IMR-90 (cell line): ENCODE measurements around the gene CLIC4.
"Not testable (repeated sequence)": the region's sequence is repeated elsewhere in the genome, so short reads cannot be mapped to it uniquely, and the experiment has no call there.

Source experiments
- CEBPB ChIP-seq: IDR thresholded peaks from 2 replicates; pipeline ENCODE4 v1.6.1; 2012; ENCODE audit warnings: low read depth, low read length, improper control_type of control experiment
- FOS ChIP-seq: fragments of 150-350 bp; IDR thresholded peaks from 2 replicates; pipeline ENCODE4 v1.6.1; 2016; ENCODE audit warnings: low read depth, low read length
- POLR2A ChIP-seq: IDR thresholded peaks from 2 replicates; pipeline ENCODE4 v1.6.1; 2012; ENCODE audit warnings: mild to moderate bottlenecking, low read depth, low read length
- RCOR1 ChIP-seq: IDR thresholded peaks from 2 replicates; pipeline ENCODE4 v1.6.1; 2012; ENCODE audit warnings: mild to moderate bottlenecking, low read length, improper control_type of control experiment; ENCODE audit not compliant: insufficient replicate concordance
- SMC3 ChIP-seq: fragments of 150-350 bp; IDR thresholded peaks from 2 replicates; pipeline ENCODE4 v1.6.1; 2016; ENCODE audit warnings: low read depth, mild to moderate bottlenecking, antibody characterized with exemption, low read length, moderate library complexity
- TF ChIP-seq, protein P1 (sequence below): conservative IDR thresholded peaks from 2 replicates; pipeline ENCODE4 v1.5.1; 2012; ENCODE audit warnings: mild to moderate bottlenecking, low read depth, low read length, improper control_type of control experiment

DNA sequence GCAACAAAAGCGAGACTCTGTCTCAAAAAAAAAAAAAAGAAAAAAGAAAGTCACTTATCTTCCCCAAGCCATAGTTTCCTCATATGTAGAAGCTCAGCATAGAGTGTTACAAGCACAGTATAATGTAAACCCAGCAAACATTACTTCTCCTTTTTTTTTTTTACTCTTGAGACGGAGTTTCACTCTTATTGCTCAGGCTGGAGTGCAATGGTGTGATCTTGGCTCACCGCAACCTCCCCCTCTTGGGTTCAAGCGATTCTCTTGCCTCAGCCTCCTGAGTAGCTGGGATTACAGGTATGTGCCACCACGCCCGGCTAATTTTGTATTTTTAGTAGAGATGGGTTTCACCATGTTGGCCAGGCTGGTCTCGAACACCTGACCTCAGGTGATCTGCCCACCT is 11.9 kb upstream of the CLIC4 start:
- TF ChIP-seq, protein P1, sequence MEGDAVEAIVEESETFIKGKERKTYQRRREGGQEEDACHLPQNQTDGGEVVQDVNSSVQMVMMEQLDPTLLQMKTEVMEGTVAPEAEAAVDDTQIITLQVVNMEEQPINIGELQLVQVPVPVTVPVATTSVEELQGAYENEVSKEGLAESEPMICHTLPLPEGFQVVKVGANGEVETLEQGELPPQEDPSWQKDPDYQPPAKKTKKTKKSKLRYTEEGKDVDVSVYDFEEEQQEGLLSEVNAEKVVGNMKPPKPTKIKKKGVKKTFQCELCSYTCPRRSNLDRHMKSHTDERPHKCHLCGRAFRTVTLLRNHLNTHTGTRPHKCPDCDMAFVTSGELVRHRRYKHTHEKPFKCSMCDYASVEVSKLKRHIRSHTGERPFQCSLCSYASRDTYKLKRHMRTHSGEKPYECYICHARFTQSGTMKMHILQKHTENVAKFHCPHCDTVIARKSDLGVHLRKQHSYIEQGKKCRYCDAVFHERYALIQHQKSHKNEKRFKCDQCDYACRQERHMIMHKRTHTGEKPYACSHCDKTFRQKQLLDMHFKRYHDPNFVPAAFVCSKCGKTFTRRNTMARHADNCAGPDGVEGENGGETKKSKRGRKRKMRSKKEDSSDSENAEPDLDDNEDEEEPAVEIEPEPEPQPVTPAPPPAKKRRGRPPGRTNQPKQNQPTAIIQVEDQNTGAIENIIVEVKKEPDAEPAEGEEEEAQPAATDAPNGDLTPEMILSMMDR = not testable (repeated sequence)
- TF ChIP-seq CEBPB, POLR2A, FOS, SMC3, RCOR1: not testable (repeated sequence)
